ENCODE measurements around the gene TMEM131L. TPM values are rescaled to one million over a fixed set of nuclear protein-coding genes. Genes with fewer than 3 reads are reported as not detected.
"Not testable (repeated sequence)": the region's sequence is repeated elsewhere in the genome, so short reads cannot be mapped to it uniquely, and the experiment has no call there.

TMEM131L gene
- total RNA-seq, 2 experiments from 2014 or later = 45.8 to 45.9 TPM

GRCh38 chr4:153595894-153596601, 129.9 kb downstream of the TMEM131L start:
- intact Hi-C loops (cut with DNase I, micrococcal nuclease) = no loop called here
- Mint-ChIP-seq H3K4me1 (peaks cover 11% of the 10 kb centered on the region), H3K27me3 (no peaks in the 10 kb centered on the region), H3K9me3 (ENCODE audit: low read depth) (no peaks in the 10 kb centered on the region), H3K36me3 (ENCODE audit: low read depth) (peaks cover 44% of the 10 kb centered on the region), H3K27ac (peak overlapping the region; percentile 66), H3K4me3 (no peak overlapping the region)
- CTCF ChIA-PET = interaction anchor here (0.9 to 1.7 kb wide), 5 partner anchors 39 to 97 kb away, joined by 3 to 5 read pairs (median 3); no protein-coding TSS in a partner anchor
- POLR2A ChIA-PET = no interaction called here
- peak; percentile 92 for ATAC-seq
- peak; percentile 30 for DNase-seq

DNA sequence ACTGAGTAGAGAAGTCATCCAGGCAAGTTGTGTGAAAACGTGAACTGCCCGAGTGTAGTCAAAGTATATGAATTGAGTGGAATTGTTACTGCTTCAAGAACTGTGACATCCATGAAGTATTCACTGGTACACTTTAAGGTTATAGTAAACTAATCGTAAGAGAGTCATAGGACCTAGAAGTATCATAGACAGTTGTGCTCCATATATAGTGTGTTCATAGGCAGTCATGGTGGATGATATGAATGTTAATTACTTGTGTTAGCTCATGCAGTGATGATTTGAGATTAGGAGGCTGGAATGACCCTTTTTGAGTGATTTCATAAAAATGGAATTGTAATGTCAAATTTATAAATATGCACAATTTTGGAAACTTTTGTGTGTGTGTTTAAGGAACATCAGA, 136.6 kb downstream of the TMEM131L start:
- Mint-ChIP-seq H3K27me3 (no peaks in the 10 kb centered on the region), H3K9me3 (ENCODE audit: low read depth) (no peaks in the 10 kb centered on the region), H3K4me3 (no peak overlapping the region), H3K4me1 (peaks cover 20% of the 10 kb centered on the region), H3K36me3 (ENCODE audit: low read depth) (peaks cover 66% of the 10 kb centered on the region), H3K27ac (no peak overlapping the region)
- CTCF ChIA-PET = no interaction called here
- intact Hi-C loops (cut with DNase I, micrococcal nuclease) = loop anchor here in 1 of 2 experiments (1.0 kb wide), 1 partner anchor 14 kb away; no protein-coding TSS in a partner anchor
- POLR2A ChIA-PET = interaction anchor here (0.7 kb wide), 1 partner anchor 137 kb away, joined by 3 read pairs; the partner anchor contains the start of gene TMEM131L
- DNase-seq = no peak
- ATAC-seq = peak; percentile 61

DNA sequence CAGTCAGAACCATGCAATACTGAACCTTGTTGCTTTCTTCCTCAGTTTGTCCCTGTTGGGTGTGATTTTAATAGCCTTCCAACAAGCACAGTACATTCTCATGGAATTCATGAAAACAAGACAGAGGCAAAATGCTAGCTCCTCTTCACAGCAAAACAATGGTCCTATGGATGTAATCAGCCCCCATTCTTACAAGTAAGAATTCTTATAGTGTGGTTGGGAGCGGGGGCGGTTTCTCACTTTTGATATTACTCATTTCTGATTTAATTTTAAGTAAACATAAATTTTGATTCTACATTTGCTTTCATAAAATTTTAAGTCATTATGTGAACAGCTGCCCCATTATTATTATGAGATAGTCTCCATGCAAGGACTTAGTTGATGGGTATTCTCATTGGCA, 137.1 kb downstream of the TMEM131L start:
- intact Hi-C loops (cut with DNase I, micrococcal nuclease) = loop anchor here in 1 of 2 experiments (1.0 kb wide), 1 partner anchor 13 kb away; no protein-coding TSS in a partner anchor
- ChIA-PET POLR2A (interaction anchor here (0.7 kb wide), 1 partner anchor 137 kb away, joined by 3 read pairs; the partner anchor contains the start of gene TMEM131L), CTCF (interaction anchor here (0.6 kb wide), 1 partner anchor 57 kb away, joined by 4 read pairs; no protein-coding TSS in a partner anchor)
- Mint-ChIP-seq H3K9me3 (ENCODE audit: low read depth) (no peaks in the 10 kb centered on the region), H3K4me1 (peaks cover 20% of the 10 kb centered on the region), H3K27ac (no peak overlapping the region), H3K36me3 (ENCODE audit: low read depth) (peaks cover 64% of the 10 kb centered on the region), H3K27me3 (no peaks in the 10 kb centered on the region), H3K4me3 (no peak overlapping the region)
- DNase-seq = peak; percentile 67
- ATAC-seq = peak; percentile 53

DNA sequence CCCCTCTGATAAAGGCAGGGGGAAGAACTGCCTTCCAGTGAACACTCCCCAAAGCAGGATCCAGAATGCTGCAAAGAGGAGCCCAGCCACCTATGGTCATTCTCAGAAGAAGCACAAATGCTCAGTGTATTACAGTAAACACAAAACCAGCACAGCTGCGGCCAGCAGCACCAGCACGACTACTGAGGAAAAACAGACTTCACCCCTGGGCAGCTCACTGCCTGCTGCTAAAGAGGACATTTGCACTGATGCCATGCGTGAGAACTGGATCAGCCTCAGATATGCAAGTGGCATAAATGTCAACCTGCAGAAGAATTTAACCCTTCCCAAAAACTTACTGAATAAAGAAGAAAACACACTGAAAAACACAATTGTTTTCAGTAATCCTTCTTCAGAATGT, 137.7 kb downstream of the TMEM131L start:
- H3K27me3 Mint-ChIP-seq = no peaks in the 10 kb centered on the region
- ChIA-PET CTCF (interaction anchor here (0.6 kb wide), 1 partner anchor 58 kb away, joined by 4 read pairs; no protein-coding TSS in a partner anchor), POLR2A (no interaction called here)
- peaks cover 62% of the 10 kb centered on the region for H3K36me3 Mint-ChIP-seq (ENCODE audit: low read depth)
- H3K4me1 Mint-ChIP-seq = peaks cover 20% of the 10 kb centered on the region
- no peaks in the 10 kb centered on the region for H3K9me3 Mint-ChIP-seq (ENCODE audit: low read depth)
- intact Hi-C loops (cut with DNase I, micrococcal nuclease) = loop anchor here in 1 of 2 experiments (1.0 kb wide), 1 partner anchor 12 kb away; no protein-coding TSS in a partner anchor
- DNase-seq (no peak), ATAC-seq (no peak)
- no peak overlapping the region for H3K4me3 Mint-ChIP-seq
- H3K27ac Mint-ChIP-seq = no peak overlapping the region

DNA sequence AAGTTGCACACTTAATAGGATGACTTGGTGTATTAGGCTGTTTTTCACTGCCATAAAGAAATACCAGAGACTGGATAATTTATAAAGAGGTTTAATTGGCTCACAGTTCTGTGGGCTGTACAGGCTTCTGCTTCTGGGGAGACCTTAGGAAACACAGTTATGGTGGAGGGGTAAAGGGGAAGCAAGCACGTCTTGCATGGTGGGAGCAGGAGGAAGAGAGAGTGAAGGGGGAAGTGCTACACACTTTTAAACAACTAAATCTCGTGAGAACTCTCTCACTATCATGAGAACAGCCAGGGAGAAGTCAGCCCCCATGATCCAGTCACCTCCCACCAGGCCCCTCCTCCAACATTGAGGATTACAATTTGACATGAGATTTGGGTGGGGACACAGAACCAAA, 142.9 kb downstream of the TMEM131L start:
- CTCF ChIA-PET; H3K4me3 Mint-ChIP-seq; H3K9me3 Mint-ChIP-seq (ENCODE audit: low read depth); DNase-seq; intact Hi-C loops (cut with DNase I, micrococcal nuclease); POLR2A ChIA-PET; H3K27me3 Mint-ChIP-seq; ATAC-seq: not testable (repeated sequence)
- H3K27ac Mint-ChIP-seq = peak overlapping the region; percentile 17
- H3K4me1 Mint-ChIP-seq = peaks cover 12% of the 10 kb centered on the region
- H3K36me3 Mint-ChIP-seq (ENCODE audit: low read depth) = peaks cover 64% of the 10 kb centered on the region

- no peak overlapping the region for H3K27ac Mint-ChIP-seq
- POLR2A ChIA-PET = no interaction called here
- H3K36me3 Mint-ChIP-seq (ENCODE audit: low read depth) = peaks cover 65% of the 10 kb centered on the region
- H3K9me3 Mint-ChIP-seq (ENCODE audit: low read depth) = no peaks in the 10 kb centered on the region
- DNase-seq = no peak
- no peak overlapping the region for H3K4me3 Mint-ChIP-seq
- H3K27me3 Mint-ChIP-seq = no peaks in the 10 kb centered on the region
- CTCF ChIA-PET = interaction anchor here (0.9 to 1.0 kb wide), 2 partner anchors 17 to 280 kb away, joined by 3 to 4 read pairs; no protein-coding TSS in a partner anchor
- intact Hi-C loops (cut with DNase I, micrococcal nuclease) = no loop called here
- H3K4me1 Mint-ChIP-seq = peaks cover 28% of the 10 kb centered on the region
- no peak for ATAC-seq
These were observed 144.6 kb downstream of the TMEM131L start for GRCh38 chr4:153610623-153611376.

DNA sequence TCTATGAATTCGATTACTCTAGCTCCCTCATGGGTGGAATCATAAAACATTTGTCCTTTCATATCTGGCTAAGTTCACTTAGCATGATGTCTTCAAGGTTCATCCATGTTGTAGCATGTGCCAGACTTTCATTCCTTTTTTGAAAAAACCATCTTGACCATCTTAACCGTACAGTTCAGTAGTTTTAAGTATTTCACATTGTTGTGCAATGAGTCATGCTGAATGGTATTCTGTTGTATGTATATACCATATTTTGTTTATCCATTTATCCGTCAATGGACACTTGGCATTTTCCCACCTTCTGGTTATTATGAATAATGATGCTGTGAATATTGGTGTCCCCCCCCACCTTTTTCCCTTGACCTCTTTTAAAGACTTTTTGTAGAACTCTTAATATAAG, 145.5 kb downstream of the TMEM131L start:
- Mint-ChIP-seq H3K27me3 (no peaks in the 10 kb centered on the region), H3K9me3 (ENCODE audit: low read depth) (no peaks in the 10 kb centered on the region), H3K36me3 (ENCODE audit: low read depth) (peaks cover 67% of the 10 kb centered on the region), H3K27ac (peak overlapping the region; percentile 17), H3K4me1 (peaks cover 33% of the 10 kb centered on the region), H3K4me3 (no peak overlapping the region)
- ChIA-PET CTCF (interaction anchor here (0.9 to 1.0 kb wide), 2 partner anchors 18 to 281 kb away, joined by 3 to 4 read pairs; no protein-coding TSS in a partner anchor), POLR2A (no interaction called here)
- DNase-seq = no peak
- no peak for ATAC-seq
- intact Hi-C loops (cut with DNase I, micrococcal nuclease) = no loop called here

DNA sequence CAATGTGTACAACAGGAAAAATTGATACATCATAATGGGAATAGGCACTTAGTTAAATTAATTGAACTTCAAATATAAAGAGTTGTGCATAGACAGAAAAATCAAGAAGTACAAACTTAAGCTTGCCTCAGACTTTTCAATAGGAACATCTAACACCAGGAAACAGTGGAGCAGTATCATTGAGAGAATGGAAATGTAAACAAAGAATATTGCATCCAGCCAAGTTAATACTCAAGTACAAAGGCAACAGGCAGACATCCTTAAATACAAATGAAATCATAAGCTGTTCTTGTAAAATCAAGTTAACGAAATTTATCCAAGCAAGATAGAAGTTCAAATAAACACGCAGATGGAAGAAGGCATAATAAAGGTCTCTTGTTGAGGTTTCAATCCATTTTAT, 146.7 kb downstream of the TMEM131L start:
- H3K4me3 Mint-ChIP-seq = no peak overlapping the region
- POLR2A ChIA-PET = no interaction called here
- intact Hi-C loops (cut with DNase I, micrococcal nuclease) = no loop called here
- CTCF ChIA-PET = no interaction called here
- ATAC-seq (no peak), DNase-seq (no peak)
- peaks cover 40% of the 10 kb centered on the region for H3K4me1 Mint-ChIP-seq
- peaks cover 75% of the 10 kb centered on the region for H3K36me3 Mint-ChIP-seq (ENCODE audit: low read depth)
- no peak overlapping the region for H3K27ac Mint-ChIP-seq
- H3K27me3 Mint-ChIP-seq = no peaks in the 10 kb centered on the region
- no peaks in the 10 kb centered on the region for H3K9me3 Mint-ChIP-seq (ENCODE audit: low read depth)

GRCh38 chr4:153616006-153616555, 149.9 kb downstream of the TMEM131L start:
- H3K9me3 Mint-ChIP-seq (ENCODE audit: low read depth) = no peaks in the 10 kb centered on the region
- ChIA-PET POLR2A (interaction anchor here (1.0 kb wide), 1 partner anchor 150 kb away, joined by 5 read pairs; the partner anchor contains the start of gene TMEM131L), CTCF (interaction anchor here (0.8 to 1.9 kb wide), 6 partner anchors 8 to 75 kb away, joined by 3 to 5 read pairs (median 3); no protein-coding TSS in a partner anchor)
- peaks cover 73% of the 10 kb centered on the region for H3K36me3 Mint-ChIP-seq (ENCODE audit: low read depth)
- H3K4me3 Mint-ChIP-seq = no peak overlapping the region
- DNase-seq (peak; percentile 80), ATAC-seq (peak; percentile 96)
- H3K27ac Mint-ChIP-seq = peak overlapping the region; percentile 72
- peaks cover 40% of the 10 kb centered on the region for H3K4me1 Mint-ChIP-seq
- H3K27me3 Mint-ChIP-seq = no peaks in the 10 kb centered on the region
- intact Hi-C loops (cut with DNase I, micrococcal nuclease) = loop anchor here in 1 of 2 experiments (1.0 kb wide), 3 partner anchors 13 to 183 kb away; no protein-coding TSS in a partner anchor

- no peak for ATAC-seq
- H3K27ac Mint-ChIP-seq = peak overlapping the region; percentile 56
- H3K36me3 Mint-ChIP-seq (ENCODE audit: low read depth) = peaks cover 78% of the 10 kb centered on the region
- H3K9me3 Mint-ChIP-seq (ENCODE audit: low read depth) = no peaks in the 10 kb centered on the region
- ChIA-PET POLR2A (interaction anchor here (0.7 kb wide), 1 partner anchor 982 kb away, joined by 3 read pairs; no protein-coding TSS in a partner anchor), CTCF (interaction anchor here (0.7 to 1.4 kb wide), 2 partner anchors 273 to 469 kb away, joined by 3 to 5 read pairs; no protein-coding TSS in a partner anchor)
- peaks cover 48% of the 10 kb centered on the region for H3K4me1 Mint-ChIP-seq
- DNase-seq = no peak
- intact Hi-C loops (cut with DNase I, micrococcal nuclease) = no loop called here
- H3K4me3 Mint-ChIP-seq = no peak overlapping the region
- H3K27me3 Mint-ChIP-seq = no peaks in the 10 kb centered on the region
These were observed 152.7 kb downstream of the TMEM131L start for GRCh38 chr4:153618833-153619232.

DNA sequence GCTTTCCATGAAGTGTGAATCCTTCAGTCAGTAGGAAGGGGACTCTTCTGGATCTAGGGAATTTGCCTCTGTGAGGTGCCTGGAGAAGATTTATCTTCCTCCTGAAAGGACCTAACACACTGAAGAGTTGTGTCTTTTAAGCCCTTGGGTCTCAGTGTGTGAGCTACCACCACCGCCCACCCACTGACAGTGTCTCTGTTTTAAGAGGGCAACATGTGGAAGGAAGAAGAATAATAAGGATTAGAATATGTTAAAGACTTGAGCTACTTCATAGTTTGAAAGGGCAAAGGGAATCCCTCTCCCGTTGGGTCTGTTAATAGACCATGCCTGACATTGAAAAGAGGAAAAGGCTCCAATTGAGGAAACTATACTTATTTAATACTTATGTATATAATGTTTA, 153.7 kb downstream of the TMEM131L start:
- H3K27me3 Mint-ChIP-seq = no peaks in the 10 kb centered on the region
- H3K4me3 Mint-ChIP-seq = no peak overlapping the region
- ATAC-seq (no peak), DNase-seq (no peak)
- peaks cover 73% of the 10 kb centered on the region for H3K36me3 Mint-ChIP-seq (ENCODE audit: low read depth)
- H3K4me1 Mint-ChIP-seq = peaks cover 39% of the 10 kb centered on the region
- ChIA-PET CTCF (interaction anchor here (0.7 kb wide), 1 partner anchor 470 kb away, joined by 5 read pairs; no protein-coding TSS in a partner anchor), POLR2A (no interaction called here)
- intact Hi-C loops (cut with DNase I, micrococcal nuclease) = no loop called here
- no peak overlapping the region for H3K27ac Mint-ChIP-seq
- H3K9me3 Mint-ChIP-seq (ENCODE audit: low read depth) = no peaks in the 10 kb centered on the region
